Measurements from ENCODE around the gene KIAA1614.

KIAA1614 gene

GRCh38 chr1:180948641-180949615, 36.2 kb downstream of the KIAA1614 start:
- H3K4me3 ChIP-seq (ENCODE audit: low read length), result no peak overlapping the region
- H3K4me1 ChIP-seq (ENCODE audit: control insufficient read depth, low read depth, low read length), result no peaks in the 10 kb centered on the region
- H3K9ac ChIP-seq (ENCODE audit: low read length), result no peak overlapping the region
- H3K9me3 ChIP-seq (ENCODE audit: control insufficient read depth, low read depth, low read length), result no peaks in the 10 kb centered on the region
- H3K27ac ChIP-seq (ENCODE audit: low read length), result no peak overlapping the region
- H3K36me3 ChIP-seq (ENCODE audit: control insufficient read depth, low read depth, low read length), result peaks cover 7% of the 10 kb centered on the region
- H3K27me3 ChIP-seq (ENCODE audit: control insufficient read depth, insufficient read depth, low read length), result no peaks in the 10 kb centered on the region

- H3K36me3 ChIP-seq (ENCODE audit: control insufficient read depth, low read depth, low read length), result peaks cover 7% of the 10 kb centered on the region
- H3K27me3 ChIP-seq (ENCODE audit: control insufficient read depth, insufficient read depth, low read length), result no peaks in the 10 kb centered on the region
- no peak overlapping the region for H3K27ac ChIP-seq (ENCODE audit: low read length)
- no peaks in the 10 kb centered on the region for H3K9me3 ChIP-seq (ENCODE audit: control insufficient read depth, low read depth, low read length)
- H3K9ac ChIP-seq (ENCODE audit: low read length), result no peak overlapping the region
- H3K4me3 ChIP-seq (ENCODE audit: low read length), result no peak overlapping the region
- no peaks in the 10 kb centered on the region for H3K4me1 ChIP-seq (ENCODE audit: control insufficient read depth, low read depth, low read length)
Observed at GRCh38 chr1:180949616-180950000, 36.9 kb downstream of the KIAA1614 start.

GRCh38 chr1:180950321-180950720, 37.6 kb downstream of the KIAA1614 start:
- H3K27ac ChIP-seq (ENCODE audit: low read length), result no peak overlapping the region
- no peak overlapping the region for H3K9ac ChIP-seq (ENCODE audit: low read length)
- H3K4me1 ChIP-seq (ENCODE audit: control insufficient read depth, low read depth, low read length), result no peaks in the 10 kb centered on the region
- no peaks in the 10 kb centered on the region for H3K9me3 ChIP-seq (ENCODE audit: control insufficient read depth, low read depth, low read length)
- H3K4me3 ChIP-seq (ENCODE audit: low read length), result no peak overlapping the region
- no peaks in the 10 kb centered on the region for H3K27me3 ChIP-seq (ENCODE audit: control insufficient read depth, insufficient read depth, low read length)
- H3K36me3 ChIP-seq (ENCODE audit: control insufficient read depth, low read depth, low read length), result peaks cover 7% of the 10 kb centered on the region

GRCh38 chr1:180951186-180951745, 38.6 kb downstream of the KIAA1614 start:
- Histone ChIP-seq H3K4me3 (ENCODE audit: low read length) (no peak overlapping the region), H3K27ac (ENCODE audit: low read length) (no peak overlapping the region), H3K36me3 (ENCODE audit: control insufficient read depth, low read depth, low read length) (peaks cover 7% of the 10 kb centered on the region), H3K4me1 (ENCODE audit: control insufficient read depth, low read depth, low read length) (no peaks in the 10 kb centered on the region), H3K9ac (ENCODE audit: low read length) (no peak overlapping the region), H3K9me3 (ENCODE audit: control insufficient read depth, low read depth, low read length) (no peaks in the 10 kb centered on the region), H3K27me3 (ENCODE audit: control insufficient read depth, insufficient read depth, low read length) (no peaks in the 10 kb centered on the region)

- Histone ChIP-seq H3K9ac (ENCODE audit: low read length) (no peak overlapping the region), H3K4me1 (ENCODE audit: control insufficient read depth, low read depth, low read length) (no peaks in the 10 kb centered on the region), H3K4me3 (ENCODE audit: low read length) (no peak overlapping the region), H3K27ac (ENCODE audit: low read length) (no peak overlapping the region), H3K9me3 (ENCODE audit: control insufficient read depth, low read depth, low read length) (no peaks in the 10 kb centered on the region), H3K36me3 (ENCODE audit: control insufficient read depth, low read depth, low read length) (peaks cover 7% of the 10 kb centered on the region), H3K27me3 (ENCODE audit: control insufficient read depth, insufficient read depth, low read length) (no peaks in the 10 kb centered on the region)
Observed at GRCh38 chr1:180951836-180952656, 39.3 kb downstream of the KIAA1614 start.

GRCh38 chr1:180952657-180953013, 39.9 kb downstream of the KIAA1614 start:
- Histone ChIP-seq H3K36me3 (ENCODE audit: control insufficient read depth, low read depth, low read length) (peaks cover 7% of the 10 kb centered on the region), H3K4me1 (ENCODE audit: control insufficient read depth, low read depth, low read length) (no peaks in the 10 kb centered on the region), H3K4me3 (ENCODE audit: low read length) (no peak overlapping the region), H3K9me3 (ENCODE audit: control insufficient read depth, low read depth, low read length) (no peaks in the 10 kb centered on the region), H3K9ac (ENCODE audit: low read length) (no peak overlapping the region), H3K27ac (ENCODE audit: low read length) (no peak overlapping the region), H3K27me3 (ENCODE audit: control insufficient read depth, insufficient read depth, low read length) (no peaks in the 10 kb centered on the region)

GRCh38 chr1:180953291-180954004, 40.8 kb downstream of the KIAA1614 start:
- H3K27ac ChIP-seq (ENCODE audit: low read length), result no peak overlapping the region
- no peaks in the 10 kb centered on the region for H3K9me3 ChIP-seq (ENCODE audit: control insufficient read depth, low read depth, low read length)
- no peak overlapping the region for H3K9ac ChIP-seq (ENCODE audit: low read length)
- no peaks in the 10 kb centered on the region for H3K4me1 ChIP-seq (ENCODE audit: control insufficient read depth, low read depth, low read length)
- H3K4me3 ChIP-seq (ENCODE audit: low read length), result no peak overlapping the region
- H3K36me3 ChIP-seq (ENCODE audit: control insufficient read depth, low read depth, low read length), result peaks cover 7% of the 10 kb centered on the region
- no peaks in the 10 kb centered on the region for H3K27me3 ChIP-seq (ENCODE audit: control insufficient read depth, insufficient read depth, low read length)

GRCh38 chr1:180954005-180954800, 41.5 kb downstream of the KIAA1614 start:
- Histone ChIP-seq H3K27me3 (ENCODE audit: control insufficient read depth, insufficient read depth, low read length) (no peaks in the 10 kb centered on the region), H3K4me3 (ENCODE audit: low read length) (no peak overlapping the region), H3K36me3 (ENCODE audit: control insufficient read depth, low read depth, low read length) (peaks cover 7% of the 10 kb centered on the region), H3K9ac (ENCODE audit: low read length) (no peak overlapping the region), H3K4me1 (ENCODE audit: control insufficient read depth, low read depth, low read length) (no peaks in the 10 kb centered on the region), H3K9me3 (ENCODE audit: control insufficient read depth, low read depth, low read length) (no peaks in the 10 kb centered on the region), H3K27ac (ENCODE audit: low read length) (no peak overlapping the region)

GRCh38 chr1:180954801-180955165, 42.1 kb downstream of the KIAA1614 start:
- no peak overlapping the region for H3K4me3 ChIP-seq (ENCODE audit: low read length)
- H3K9ac ChIP-seq (ENCODE audit: low read length), result no peak overlapping the region
- no peaks in the 10 kb centered on the region for H3K4me1 ChIP-seq (ENCODE audit: control insufficient read depth, low read depth, low read length)
- H3K36me3 ChIP-seq (ENCODE audit: control insufficient read depth, low read depth, low read length), result peaks cover 7% of the 10 kb centered on the region
- H3K9me3 ChIP-seq (ENCODE audit: control insufficient read depth, low read depth, low read length), result no peaks in the 10 kb centered on the region
- H3K27ac ChIP-seq (ENCODE audit: low read length), result no peak overlapping the region
- no peaks in the 10 kb centered on the region for H3K27me3 ChIP-seq (ENCODE audit: control insufficient read depth, insufficient read depth, low read length)

GRCh38 chr1:180956028-180956640, 43.4 kb downstream of the KIAA1614 start:
- no peak overlapping the region for H3K9ac ChIP-seq (ENCODE audit: low read length)
- H3K36me3 ChIP-seq (ENCODE audit: control insufficient read depth, low read depth, low read length), result no peaks in the 10 kb centered on the region

More at GRCh38 chr1:180956028-180956640, 43.4 kb downstream of the KIAA1614 start:
- Histone ChIP-seq H3K9me3 (ENCODE audit: control insufficient read depth, low read depth, low read length) (no peaks in the 10 kb centered on the region), H3K27ac (ENCODE audit: low read length) (no peak overlapping the region), H3K27me3 (ENCODE audit: control insufficient read depth, insufficient read depth, low read length) (no peaks in the 10 kb centered on the region), H3K4me3 (ENCODE audit: low read length) (no peak overlapping the region), H3K4me1 (ENCODE audit: control insufficient read depth, low read depth, low read length) (no peaks in the 10 kb centered on the region)

All from iPS-18a (cell line).